MM.1S (cell line): ENCODE measurements around the gene ABL2.

Source experiments
- DNase-seq: peaks from one replicate; pipeline ENCODE4 v3.0.0-alpha.2; 2015
- H2AFZ ChIP-seq: fragments of 300-600 bp; sonication (generic); 2 replicates; pipeline ENCODE4 v1.6.0; 2016; ENCODE audit warnings: antibody characterized with exemption, low read length
- H3F3A ChIP-seq: fragments of 300-600 bp; sonication (generic); 2 replicates; pipeline ENCODE4 v1.6.1; 2016; ENCODE audit warnings: mild to moderate bottlenecking, antibody characterized with exemption, low read length, moderate library complexity, mixed read lengths; ENCODE audit not compliant: insufficient read depth
- H3K27ac ChIP-seq: fragments of 300-600 bp; sonication (generic); 2 replicates; pipeline ENCODE4 v1.5.1; 2016; ENCODE audit warnings: mild to moderate bottlenecking, low read length
- H3K27me3 ChIP-seq: fragments of 300-600 bp; sonication (generic); replicated peaks from 2 replicates; pipeline ENCODE4 v1.6.0; 2016; ENCODE audit warnings: low read length; ENCODE audit not compliant: insufficient read depth
- H3K36me3 ChIP-seq: fragments of 300-600 bp; sonication (generic); replicated peaks from 2 replicates; pipeline ENCODE4 v1.6.1; 2016; ENCODE audit warnings: mild to moderate bottlenecking, low read length, mixed read lengths; ENCODE audit not compliant: insufficient read depth
- H3K4me1 ChIP-seq: fragments of 300-600 bp; sonication (generic); 2 replicates; pipeline ENCODE4 v1.6.1; 2016; ENCODE audit warnings: low read length, mixed read lengths
- H3K4me2 ChIP-seq: fragments of 300-600 bp; sonication (generic); 2 replicates; pipeline ENCODE4 v1.6.0; 2016; ENCODE audit warnings: low read depth, low read length
- H3K4me3 ChIP-seq: fragments of 300-600 bp; sonication (generic); 2 replicates; pipeline ENCODE4 v1.5.1; 2016; ENCODE audit warnings: low read length, mixed read lengths
- H3K79me2 ChIP-seq: fragments of 300-600 bp; sonication (generic); 2 replicates; pipeline ENCODE4 v1.6.1; 2016; ENCODE audit warnings: mixed run types, low read length, mixed read lengths
- H3K9ac ChIP-seq: fragments of 300-600 bp; sonication (generic); 2 replicates; pipeline ENCODE4 v1.6.1; 2016; ENCODE audit warnings: low read length, mixed read lengths
- H3K9me2 ChIP-seq: fragments of 300-600 bp; sonication (generic); replicated peaks from 2 replicates; pipeline ENCODE4 v1.6.1; 2016; ENCODE audit warnings: mild to moderate bottlenecking, low read length, mixed read lengths; ENCODE audit not compliant: insufficient read depth
- H3K9me3 ChIP-seq: fragments of 300-600 bp; sonication (generic); replicated peaks from 2 replicates; pipeline ENCODE4 v1.6.1; 2016; ENCODE audit warnings: mild to moderate bottlenecking, low read length, mixed read lengths; ENCODE audit not compliant: insufficient read depth
- H4K20me1 ChIP-seq: fragments of 300-600 bp; sonication (generic); 2 replicates; pipeline ENCODE4 v1.6.1; 2016; ENCODE audit warnings: mild to moderate bottlenecking, low read length, moderate library complexity, mixed read lengths; ENCODE audit not compliant: insufficient read depth
- CTCF ChIP-seq: fragments of 300-600 bp; sonication (generic); IDR thresholded peaks from 2 replicates; pipeline ENCODE4 v1.5.1; 2016; ENCODE audit warnings: antibody characterized with exemption, low read length, mixed read lengths
- EZH2 ChIP-seq: fragments of 300-600 bp; sonication (generic); optimal IDR thresholded peaks from 2 replicates; pipeline ENCODE3; 2017; ENCODE audit warnings: low read depth, mild to moderate bottlenecking, antibody characterized with exemption, low read length, mixed read lengths
- EZH2phosphoT487 ChIP-seq: fragments of 300-600 bp; sonication (generic); IDR thresholded peaks from 2 replicates; pipeline ENCODE4 v1.6.1; 2018; ENCODE audit warnings: antibody characterized with exemption, low read length

Gene ABL2

GRCh38 chr1:179099891-179100290 lies 129.6 kb downstream of the ABL2 start:
- H3K9ac ChIP-seq = no peak overlapping the region
- no peak overlapping the region for H3K27ac ChIP-seq
- H3K4me2 ChIP-seq = no peak overlapping the region
- H3K4me3 ChIP-seq = no peak overlapping the region
- H3K9me2 ChIP-seq = no peaks in the 10 kb centered on the region
- no peaks in the 10 kb centered on the region for H3K27me3 ChIP-seq
- H3K9me3 ChIP-seq = no peaks in the 10 kb centered on the region
- peaks cover 19% of the 10 kb centered on the region for H3F3A ChIP-seq
- H4K20me1 ChIP-seq = no peaks in the 10 kb centered on the region
- no peak for DNase-seq
- TF ChIP-seq EZH2phosphoT487 = no peak
- no peak for TF ChIP-seq CTCF
- TF ChIP-seq EZH2 = no peak
- peaks cover 12% of the 10 kb centered on the region for H3K36me3 ChIP-seq
- peaks cover 4% of the 10 kb centered on the region for H3K79me2 ChIP-seq
- no peaks in the 10 kb centered on the region for H3K4me1 ChIP-seq
- no peak overlapping the region for H2AFZ ChIP-seq

- no peak overlapping the region for H2AFZ ChIP-seq
- no peaks in the 10 kb centered on the region; the same call in 1 of the 2 replicates for H3K4me1 ChIP-seq
- peaks cover 43% of the 10 kb centered on the region for H3K79me2 ChIP-seq
- H3K27me3 ChIP-seq = no peaks in the 10 kb centered on the region
- no peaks in the 10 kb centered on the region for H3K9me3 ChIP-seq
- TF ChIP-seq EZH2 (no peak), CTCF (no peak), EZH2phosphoT487 (no peak)
- H3F3A ChIP-seq = peaks cover 22% of the 10 kb centered on the region
- no peaks in the 10 kb centered on the region for H3K9me2 ChIP-seq
- no peak overlapping the region for H3K4me2 ChIP-seq
- peaks cover 5% of the 10 kb centered on the region; the same call in 1 of the 2 replicates for H4K20me1 ChIP-seq
- H3K27ac ChIP-seq = no peak overlapping the region
- no peak overlapping the region for H3K9ac ChIP-seq
- H3K4me3 ChIP-seq = no peak overlapping the region
- peaks cover 34% of the 10 kb centered on the region for H3K36me3 ChIP-seq
- no peak for DNase-seq
Measured at GRCh38 chr1:179095924-179096323, 133.6 kb downstream of the ABL2 start.

- H3K79me2 ChIP-seq = peaks cover 48% of the 10 kb centered on the region
- H3K27ac ChIP-seq = no peak overlapping the region; the same call in 1 of the 2 replicates
- peaks cover 7% of the 10 kb centered on the region; the same call in 1 of the 2 replicates for H4K20me1 ChIP-seq
- H3K4me2 ChIP-seq = no peak overlapping the region
- H3K36me3 ChIP-seq = peaks cover 40% of the 10 kb centered on the region
- no peaks in the 10 kb centered on the region for H3K9me2 ChIP-seq
- no peak for DNase-seq
- no peak overlapping the region for H2AFZ ChIP-seq
- peaks cover 22% of the 10 kb centered on the region for H3F3A ChIP-seq
- H3K4me1 ChIP-seq = no peaks in the 10 kb centered on the region; the same call in 1 of the 2 replicates
- no peaks in the 10 kb centered on the region for H3K27me3 ChIP-seq
- no peaks in the 10 kb centered on the region for H3K9me3 ChIP-seq
- H3K4me3 ChIP-seq = no peak overlapping the region
- TF ChIP-seq CTCF (no peak), EZH2phosphoT487 (no peak), EZH2 (no peak)
- no peak overlapping the region for H3K9ac ChIP-seq
Measured at GRCh38 chr1:179095377-179095776, 134.1 kb downstream of the ABL2 start.
